Measurements from ENCODE around the gene CFAP210. TPM values are rescaled to one million over a fixed set of nuclear protein-coding genes. Genes with fewer than 3 reads are reported as not detected.
"Not testable (repeated sequence)": the region's sequence is repeated elsewhere in the genome, so short reads cannot be mapped to it uniquely, and the experiment has no call there.

The CFAP210 gene
- total RNA-seq, 1 experiment from 2014 or later, result not detected

DNA sequence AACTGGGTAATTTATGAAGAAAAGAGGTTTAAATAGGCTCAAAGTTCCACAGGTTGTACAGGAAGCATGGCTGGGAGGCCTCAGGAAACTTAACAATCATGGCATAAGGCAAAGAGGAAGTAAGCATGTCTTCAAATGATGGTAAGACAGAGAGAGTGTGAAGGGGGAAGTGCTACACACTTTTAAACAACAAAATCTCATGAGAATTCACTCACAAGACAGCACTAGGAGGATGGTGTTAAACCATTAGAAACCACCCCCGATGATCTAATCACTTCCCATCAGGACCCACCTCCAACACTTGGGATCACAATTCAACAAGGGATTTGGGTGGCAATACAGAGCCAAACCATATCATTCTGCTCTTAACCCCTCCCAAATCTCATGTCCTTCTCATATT is 34.9 kb downstream of the CFAP210 start:
- in situ Hi-C loops (cut with HindIII; ENCODE audit: low pct_unique_long_range_greater_than_20kb, low sequenced_read_pairs), result no loop called here
- DNase-seq (ENCODE audit: low read depth, low spot score), result no peak

DNA sequence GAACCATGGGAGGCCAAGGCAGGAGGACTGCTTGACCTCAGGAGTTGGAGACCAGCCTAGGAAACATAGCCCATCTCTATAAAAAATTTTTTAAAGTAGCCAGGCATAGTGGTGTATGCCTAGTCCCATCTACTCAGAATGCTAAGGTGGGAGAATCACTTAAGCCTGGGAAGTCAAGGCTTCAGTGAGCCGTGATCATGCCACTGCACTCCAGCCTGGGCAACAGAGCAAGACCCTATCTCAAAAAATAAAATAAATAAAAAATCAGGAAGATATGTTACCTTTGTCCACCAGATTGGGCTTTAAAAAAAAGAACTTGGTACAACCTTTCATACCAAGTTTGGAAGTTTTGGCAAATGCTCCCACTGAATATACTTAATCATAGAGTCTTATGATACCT is 35.3 kb downstream of the CFAP210 start:
- no peak for DNase-seq (ENCODE audit: low read depth, low spot score)
- in situ Hi-C loops (cut with HindIII; ENCODE audit: low pct_unique_long_range_greater_than_20kb, low sequenced_read_pairs), result no loop called here

DNA sequence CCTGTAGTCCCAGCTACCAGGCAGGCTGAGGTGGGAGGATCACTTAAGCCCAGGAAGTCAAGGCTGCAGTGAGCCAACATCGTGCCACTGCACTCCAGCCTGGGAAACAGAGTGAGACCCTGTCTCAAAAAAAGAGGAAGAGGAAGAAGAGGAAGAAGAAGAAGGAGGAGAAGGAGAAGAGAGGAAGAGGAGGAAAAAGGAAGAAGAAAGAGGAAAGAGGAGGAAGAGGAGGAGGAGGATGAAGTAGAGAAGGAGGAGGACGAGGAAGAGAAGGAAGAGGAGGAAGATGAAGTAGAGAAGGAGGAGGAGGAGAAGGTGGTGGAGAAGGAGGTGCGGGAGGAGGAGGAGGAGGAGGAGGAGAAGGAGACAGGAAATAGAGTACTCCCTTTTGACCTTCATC is 38.0 kb downstream of the CFAP210 start:
- in situ Hi-C loops (cut with HindIII; ENCODE audit: low pct_unique_long_range_greater_than_20kb, low sequenced_read_pairs), result no loop called here
- DNase-seq (ENCODE audit: low read depth, low spot score), result no peak

DNA sequence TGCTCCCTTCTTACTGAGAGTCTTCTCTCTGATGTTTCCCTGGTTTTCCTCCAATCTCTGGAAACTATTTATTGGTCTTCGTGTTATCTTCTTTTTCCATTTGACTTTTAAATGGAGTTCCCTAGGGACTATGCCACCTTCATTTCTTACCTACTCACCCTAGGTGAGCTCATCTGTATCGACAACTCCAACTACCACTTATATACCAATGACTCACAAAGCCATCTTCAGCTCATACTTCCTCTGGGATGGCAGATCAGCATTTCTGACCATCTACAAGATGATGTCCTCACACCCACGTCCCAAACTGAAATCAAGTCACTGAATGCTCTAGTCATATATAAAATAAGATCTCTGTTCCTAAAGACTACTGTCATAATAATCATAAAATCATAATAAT is 40.6 kb downstream of the CFAP210 start:
- DNase-seq (ENCODE audit: low read depth, low spot score), result no peak
- in situ Hi-C loops (cut with HindIII; ENCODE audit: low pct_unique_long_range_greater_than_20kb, low sequenced_read_pairs), result no loop called here

DNA sequence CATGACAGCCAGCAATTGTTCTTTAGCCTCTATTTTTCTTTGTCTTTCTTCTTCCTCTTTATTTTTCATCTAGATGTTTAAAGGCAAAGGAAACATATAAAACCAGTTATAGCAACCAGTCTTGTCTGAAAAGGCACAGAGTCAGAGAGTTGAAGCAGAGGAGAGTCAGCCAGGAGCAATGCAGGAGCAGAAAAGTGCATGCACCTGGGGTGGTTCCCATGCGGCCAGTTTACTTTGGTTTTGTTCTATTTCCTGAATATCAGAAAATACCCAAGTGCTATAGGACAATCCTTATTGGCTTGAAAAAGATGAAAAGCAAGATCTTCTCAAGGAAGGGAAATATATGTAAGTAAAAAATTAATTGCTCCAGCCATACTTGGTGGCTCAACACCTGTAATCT is 44.9 kb downstream of the CFAP210 start:
- in situ Hi-C loops (cut with HindIII; ENCODE audit: low pct_unique_long_range_greater_than_20kb, low sequenced_read_pairs), result no loop called here
- DNase-seq (ENCODE audit: low read depth, low spot score), result no peak

DNA sequence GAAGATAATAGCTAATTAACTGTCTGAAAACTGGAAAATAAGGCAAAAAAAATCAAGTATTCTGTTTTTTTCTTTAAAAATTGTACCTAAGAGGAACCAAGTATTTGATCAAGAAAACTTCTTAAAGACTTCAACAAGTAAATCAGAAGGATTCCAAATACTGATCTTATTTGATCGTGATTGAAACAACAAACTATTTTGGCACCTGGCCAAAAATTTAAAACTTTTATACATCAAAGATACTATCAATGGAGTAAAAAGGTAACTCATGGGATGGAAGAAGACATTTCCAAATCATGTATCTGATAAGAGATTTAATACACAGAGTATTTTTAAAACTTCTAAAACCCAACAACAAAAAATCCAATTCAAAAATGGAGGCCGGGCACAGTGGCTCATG is 46.7 kb downstream of the CFAP210 start:
- DNase-seq (ENCODE audit: low read depth, low spot score), result no peak
- in situ Hi-C loops (cut with HindIII; ENCODE audit: low pct_unique_long_range_greater_than_20kb, low sequenced_read_pairs), result no loop called here

DNA sequence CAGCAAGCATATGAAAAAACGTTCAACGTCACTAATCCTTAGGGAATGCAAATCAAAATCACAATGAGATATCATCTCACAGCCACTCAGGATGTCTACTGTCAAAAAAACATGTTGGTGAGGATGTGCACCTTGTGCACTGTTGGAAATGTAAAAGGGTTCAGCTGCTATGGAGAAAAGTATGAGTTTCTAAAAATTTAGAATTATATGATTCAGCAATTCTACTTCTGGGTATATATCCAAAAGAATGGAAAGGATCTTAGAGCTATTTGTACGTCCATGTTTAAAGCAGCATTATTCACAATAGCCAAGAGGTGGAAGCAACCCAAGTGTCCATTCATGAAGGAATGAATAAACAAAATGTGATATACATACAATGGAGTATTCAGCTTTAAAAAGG is 50.0 kb downstream of the CFAP210 start:
- DNase-seq (ENCODE audit: low read depth, low spot score), result no peak
- in situ Hi-C loops (cut with HindIII; ENCODE audit: low pct_unique_long_range_greater_than_20kb, low sequenced_read_pairs), result no loop called here

DNA sequence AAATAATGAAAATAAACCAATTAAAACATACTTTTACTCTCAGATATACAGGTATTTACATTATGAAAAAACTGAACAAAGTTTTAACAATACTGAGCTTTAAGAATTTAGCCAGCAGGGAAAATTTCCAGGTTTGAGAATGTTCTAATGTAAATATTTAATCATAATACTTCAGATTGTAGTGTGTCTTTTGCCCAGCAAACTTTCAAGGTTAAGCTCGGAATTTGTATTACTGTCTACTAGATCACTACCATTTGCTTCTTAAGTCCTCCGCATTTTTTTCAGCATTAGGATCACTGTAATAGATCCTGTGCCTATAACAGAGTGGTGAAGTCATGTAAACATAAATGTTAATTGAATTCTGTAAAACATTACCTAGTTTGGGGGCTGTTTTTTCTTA is 52.7 kb downstream of the CFAP210 start:
- DNase-seq (ENCODE audit: low read depth, low spot score), result no peak
- in situ Hi-C loops (cut with HindIII; ENCODE audit: low pct_unique_long_range_greater_than_20kb, low sequenced_read_pairs), result no loop called here

DNA sequence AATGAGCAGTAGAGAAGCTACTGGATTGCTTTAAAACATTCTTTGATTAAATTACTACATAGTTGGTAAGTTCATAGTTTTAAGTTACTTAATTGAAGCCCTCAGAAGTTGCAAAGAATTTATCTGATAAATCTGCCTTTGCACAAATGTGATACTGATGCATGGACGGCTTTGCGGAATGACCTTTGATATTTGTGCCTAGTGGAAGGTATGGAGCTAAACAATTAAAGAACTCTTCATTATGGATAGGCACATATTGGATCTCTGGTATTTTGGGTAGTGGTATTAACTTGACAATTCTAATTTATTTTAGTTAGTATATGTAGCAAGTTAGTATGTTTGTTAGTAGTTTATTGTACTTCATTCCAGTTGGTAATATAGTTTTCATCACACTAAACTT is 54.1 kb downstream of the CFAP210 start:
- in situ Hi-C loops (cut with HindIII; ENCODE audit: low pct_unique_long_range_greater_than_20kb, low sequenced_read_pairs), result no loop called here
- no peak for DNase-seq (ENCODE audit: low read depth, low spot score)

DNA sequence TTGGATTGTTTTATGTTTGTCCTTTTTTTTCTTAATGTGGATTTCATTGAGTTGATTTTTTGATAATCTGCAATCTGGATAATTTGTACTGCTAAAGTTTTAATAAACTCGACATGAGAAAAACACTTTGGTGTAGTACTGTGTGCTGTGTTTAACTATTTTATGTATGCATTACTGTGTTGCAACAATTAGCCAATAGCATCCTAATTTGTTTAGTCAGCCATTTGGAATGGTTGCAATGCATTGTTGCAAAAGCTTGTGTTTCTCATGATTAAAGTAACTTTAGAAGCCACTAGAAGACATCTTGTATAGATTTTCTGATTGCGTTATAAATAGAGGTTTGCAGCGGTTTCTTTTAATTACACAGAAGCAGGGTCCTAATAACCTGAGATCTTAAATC is 56.6 kb downstream of the CFAP210 start:
- in situ Hi-C loops (cut with HindIII; ENCODE audit: low pct_unique_long_range_greater_than_20kb, low sequenced_read_pairs), result no loop called here
- DNase-seq (ENCODE audit: low read depth, low spot score), result no peak

DNA sequence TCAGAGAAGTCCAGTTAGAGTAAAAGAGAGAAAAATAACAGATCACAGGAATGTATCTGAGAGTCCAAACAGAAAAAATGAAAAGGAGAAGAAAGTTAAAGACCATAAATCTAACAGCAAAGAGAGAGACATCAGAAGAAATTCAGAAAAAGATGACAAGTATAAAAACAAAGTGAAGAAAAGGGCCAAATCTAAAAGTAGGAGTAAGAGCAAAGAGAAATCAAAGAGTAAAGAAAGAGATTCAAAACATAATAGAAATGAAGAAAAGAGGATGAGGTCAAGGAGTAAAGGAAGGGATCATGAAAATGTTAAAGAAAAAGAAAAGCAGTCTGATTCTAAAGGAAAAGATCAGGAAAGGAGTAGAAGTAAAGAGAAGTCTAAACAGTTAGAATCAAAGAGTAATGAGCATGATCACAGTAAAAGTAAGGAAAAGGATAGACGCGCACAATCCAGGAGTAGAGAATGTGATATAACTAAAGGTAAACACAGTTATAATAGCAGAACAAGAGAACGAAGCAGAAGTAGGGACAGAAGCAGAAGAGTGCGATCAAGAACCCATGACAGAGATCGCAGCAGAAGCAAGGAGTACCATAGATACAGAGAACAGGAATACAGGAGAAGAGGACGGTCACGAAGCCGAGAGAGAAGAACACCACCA is 57.6 kb downstream of the CFAP210 start:
- in situ Hi-C loops (cut with HindIII; ENCODE audit: low pct_unique_long_range_greater_than_20kb, low sequenced_read_pairs), result no loop called here
- no peak for DNase-seq (ENCODE audit: low read depth, low spot score)

DNA sequence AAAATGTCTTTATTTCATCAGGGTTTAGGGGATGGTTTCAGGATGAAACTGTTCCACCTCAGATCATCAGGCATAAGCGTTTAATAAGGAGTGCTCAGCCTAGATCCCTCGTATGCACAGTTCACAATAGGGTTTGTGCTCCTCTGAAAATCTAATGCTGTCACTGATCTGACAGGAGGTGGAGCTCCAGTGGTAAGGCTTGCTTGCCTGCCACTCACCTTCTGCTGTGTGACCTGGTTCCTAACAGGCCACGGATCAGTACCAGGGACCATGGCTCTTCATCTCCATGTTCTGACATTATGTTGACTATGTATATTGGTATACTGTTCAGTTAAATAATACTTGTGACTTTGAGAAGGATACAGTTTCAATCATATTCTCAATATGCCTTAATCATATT is 68.4 kb downstream of the CFAP210 start:
- no peak for DNase-seq (ENCODE audit: low read depth, low spot score)
- in situ Hi-C loops (cut with HindIII; ENCODE audit: low pct_unique_long_range_greater_than_20kb, low sequenced_read_pairs), result no loop called here

DNA sequence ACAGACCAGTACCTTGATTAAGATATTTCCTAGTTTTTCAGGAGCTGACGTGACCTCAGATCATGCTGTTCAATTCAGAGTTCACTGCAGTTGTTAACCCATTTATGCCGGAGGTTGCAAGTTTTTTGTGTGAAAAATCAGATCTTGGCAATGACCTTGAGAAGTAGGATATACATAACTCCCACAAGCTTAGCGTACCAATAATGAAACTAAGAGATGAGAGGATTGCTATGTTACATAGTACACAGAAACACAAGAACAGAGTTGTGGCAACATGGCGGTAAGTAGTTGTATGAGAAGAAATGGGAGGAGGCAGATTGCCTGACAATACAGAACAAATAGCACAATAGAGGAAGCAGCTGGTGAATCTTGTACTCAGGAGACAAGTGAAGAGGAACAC is 71.0 kb downstream of the CFAP210 start:
- in situ Hi-C loops (cut with HindIII; ENCODE audit: low pct_unique_long_range_greater_than_20kb, low sequenced_read_pairs), result no loop called here
- DNase-seq (ENCODE audit: low read depth, low spot score), result no peak

DNA sequence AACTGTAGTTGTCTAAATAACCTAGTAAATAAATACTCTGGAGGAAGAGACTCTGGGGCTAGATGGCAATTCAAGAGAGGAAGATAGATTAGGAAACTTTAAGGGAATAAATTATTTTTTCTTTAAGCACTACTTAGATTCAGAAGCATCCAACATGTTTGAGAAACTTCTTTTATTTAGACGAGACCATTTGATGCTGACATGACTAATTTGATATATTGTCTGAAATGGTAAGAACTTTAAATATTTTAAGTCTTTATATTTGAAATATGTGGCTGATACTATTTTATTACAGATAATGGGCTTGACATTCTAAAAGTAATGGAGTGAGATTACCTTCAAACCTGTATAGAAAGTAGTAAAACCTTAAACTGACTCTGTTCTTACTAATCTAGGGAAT is 73.7 kb downstream of the CFAP210 start:
- in situ Hi-C loops (cut with HindIII; ENCODE audit: low pct_unique_long_range_greater_than_20kb, low sequenced_read_pairs), result no loop called here
- DNase-seq (ENCODE audit: low read depth, low spot score), result no peak

DNA sequence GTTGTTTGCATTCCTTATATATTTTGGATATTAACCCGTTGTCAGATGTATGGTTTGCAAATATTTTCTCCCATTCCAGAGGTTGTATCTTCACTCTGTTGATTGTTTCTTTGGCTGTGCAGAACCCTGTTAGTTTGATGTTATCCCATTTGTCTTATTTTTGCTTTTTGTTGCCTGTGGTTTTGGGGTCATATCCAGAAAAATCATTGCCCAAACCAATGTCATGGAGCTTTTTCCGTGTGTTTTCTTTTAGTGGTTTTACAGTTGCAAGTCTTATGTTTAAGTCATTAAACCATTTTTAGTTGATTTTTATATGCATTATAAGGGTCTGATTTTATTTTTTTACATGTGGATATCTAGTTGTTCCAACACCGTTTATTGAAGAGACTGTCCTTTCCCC is 74.3 kb downstream of the CFAP210 start:
- DNase-seq (ENCODE audit: low read depth, low spot score), result no peak
- in situ Hi-C loops (cut with HindIII; ENCODE audit: low pct_unique_long_range_greater_than_20kb, low sequenced_read_pairs), result no loop called here

DNA sequence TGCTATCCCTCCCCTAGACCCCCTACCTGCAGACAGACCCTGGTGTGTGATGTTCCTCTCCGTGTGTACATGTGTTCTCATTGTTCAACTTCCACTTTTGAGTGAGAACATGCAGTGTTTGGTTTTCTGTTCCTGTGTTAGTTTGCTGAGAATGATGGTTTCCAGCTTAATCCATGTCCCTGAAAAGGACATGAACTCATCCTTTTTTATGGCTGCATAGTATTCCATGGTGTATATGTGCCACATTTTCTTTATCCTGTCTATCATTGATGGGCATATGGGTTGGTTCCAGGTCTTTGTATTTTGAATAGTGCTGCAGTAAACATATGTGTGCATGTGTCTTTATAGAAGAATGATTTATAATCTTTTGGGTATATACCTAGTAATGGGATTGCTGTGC is 78.2 kb downstream of the CFAP210 start:
- DNase-seq (ENCODE audit: low read depth, low spot score); in situ Hi-C loops (cut with HindIII; ENCODE audit: low pct_unique_long_range_greater_than_20kb, low sequenced_read_pairs): not testable (repeated sequence)

DNA sequence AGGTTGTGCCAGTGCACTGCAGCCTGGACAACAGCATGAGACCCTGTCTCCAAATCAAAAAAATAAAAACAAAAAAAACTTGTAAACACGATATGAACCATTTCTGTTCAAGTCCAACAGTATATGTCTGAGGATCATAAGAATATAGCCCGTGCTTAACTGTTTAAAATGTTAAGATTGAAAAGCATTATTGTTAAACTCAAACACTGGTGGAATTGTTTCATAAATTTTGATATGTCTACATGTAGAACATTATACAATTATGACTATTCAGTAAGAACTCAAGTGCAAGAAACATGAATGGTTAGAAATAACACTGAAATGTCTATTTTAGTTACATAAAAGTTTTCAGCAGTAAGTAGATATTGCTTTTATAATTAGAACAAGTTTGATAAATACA is 80.3 kb downstream of the CFAP210 start:
- peak; percentile 63 for DNase-seq (ENCODE audit: low read depth, low spot score)
- in situ Hi-C loops (cut with HindIII; ENCODE audit: low pct_unique_long_range_greater_than_20kb, low sequenced_read_pairs), result no loop called here

DNA sequence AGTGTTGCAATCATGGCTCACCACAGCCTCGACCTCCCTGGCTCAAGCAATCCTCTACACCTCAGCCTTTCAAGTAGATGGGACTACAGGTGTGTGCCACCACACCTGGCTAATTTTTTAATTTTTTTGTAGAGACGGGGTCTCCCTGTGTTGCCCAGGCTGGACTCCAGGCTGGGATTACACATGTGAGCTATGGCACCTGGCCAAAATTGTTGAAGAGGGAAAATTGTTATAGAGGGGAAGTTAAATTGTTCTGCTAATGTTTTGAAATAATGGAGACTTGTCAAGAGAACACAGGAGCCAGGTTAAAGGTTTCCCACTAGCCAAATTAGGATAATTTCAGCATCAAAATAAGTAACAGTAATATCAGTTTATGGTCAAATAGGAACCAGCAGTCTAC is 84.9 kb downstream of the CFAP210 start:
- in situ Hi-C loops (cut with HindIII; ENCODE audit: low pct_unique_long_range_greater_than_20kb, low sequenced_read_pairs), result no loop called here
- DNase-seq (ENCODE audit: low read depth, low spot score), result no peak

DNA sequence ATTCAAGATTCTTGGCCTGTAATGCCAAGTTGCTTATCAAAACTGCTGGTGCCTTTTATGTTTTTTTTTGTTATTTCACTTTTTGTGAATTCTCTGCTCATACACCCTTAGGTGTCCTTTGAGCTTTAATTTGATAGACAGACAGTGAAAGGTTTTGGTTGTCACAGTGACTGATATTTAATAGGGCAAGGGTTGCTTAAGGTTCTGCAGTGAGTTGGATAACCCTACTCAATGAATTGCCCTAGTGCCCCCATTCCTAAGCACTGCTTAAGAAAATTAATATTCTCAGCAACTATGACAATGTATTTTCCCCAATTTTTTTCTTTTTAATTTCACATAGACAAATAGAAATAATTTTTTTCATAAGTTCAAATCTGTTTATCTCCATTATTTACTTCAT is 94.6 kb downstream of the CFAP210 start:
- DNase-seq (ENCODE audit: low read depth, low spot score), result no peak
- in situ Hi-C loops (cut with HindIII; ENCODE audit: low pct_unique_long_range_greater_than_20kb, low sequenced_read_pairs), result no loop called here

DNA sequence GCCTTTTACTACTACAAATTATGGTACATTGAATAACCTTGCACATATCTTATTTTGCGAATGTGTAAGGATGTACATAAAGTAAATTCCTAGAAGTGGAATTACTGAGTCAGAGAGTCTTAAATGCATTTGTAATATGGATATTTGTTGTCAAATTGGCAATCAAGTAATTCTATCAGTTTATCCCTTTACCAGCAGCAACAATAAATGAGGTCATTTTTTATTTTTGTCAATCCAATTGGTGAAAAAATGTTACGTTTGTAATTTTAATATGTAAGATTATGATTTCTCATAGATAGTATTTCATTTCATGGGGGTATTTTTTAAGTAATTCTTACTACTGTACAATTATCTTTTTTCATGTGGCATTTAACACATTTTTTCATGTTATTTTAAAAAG is 95.2 kb downstream of the CFAP210 start:
- no peak for DNase-seq (ENCODE audit: low read depth, low spot score)
- in situ Hi-C loops (cut with HindIII; ENCODE audit: low pct_unique_long_range_greater_than_20kb, low sequenced_read_pairs), result no loop called here
